Testis (tissue), 2 donors: ENCODE measurements around the gene ATG2A.

ENCODE experiments used
- POLR2A ChIP-seq: fragments of 450-650 bp; IDR thresholded peaks from one replicate; pipeline ENCODE4 v1.6.1; 2017; ENCODE audit warnings: antibody characterized with exemption, mild to moderate bottlenecking, moderate library complexity
- TF ChIP-seq, protein P1 (sequence below), 3 experiments: fragments of 450-650 bp in 2 of 3; fragments of 200-600 bp in 1 of 3; sonication (generic) in 1 of 3; IDR thresholded peaks; one replicate each; pipeline ENCODE4 v1.5.1; 2016 to 2019; ENCODE audit warnings: antibody characterized with exemption in 3 of 3, mild to moderate bottlenecking in 2 of 3, moderate library complexity in 1 of 3

DNA sequence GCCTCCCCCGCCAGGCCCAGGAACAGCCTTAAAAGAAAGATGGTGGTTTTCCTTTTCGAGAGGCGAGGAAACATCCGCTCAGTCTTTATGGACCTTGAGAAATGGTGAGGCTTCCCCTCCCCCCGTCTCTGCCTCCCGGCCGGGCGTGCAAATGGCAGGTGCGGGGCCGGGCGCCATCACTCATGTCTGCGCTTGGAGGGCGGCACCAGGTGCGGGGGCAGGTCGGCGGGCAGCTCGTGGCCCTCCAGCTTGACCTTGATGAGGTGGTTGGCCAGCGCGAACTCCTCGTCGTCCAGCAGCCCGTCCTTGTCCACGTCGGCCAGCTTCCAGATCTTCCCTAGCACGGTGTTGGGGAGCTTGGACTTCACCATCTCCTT lies 62.9 kb downstream of the ATG2A start:
- TF ChIP-seq POLR2A, result no peak
- TF ChIP-seq, protein P1, sequence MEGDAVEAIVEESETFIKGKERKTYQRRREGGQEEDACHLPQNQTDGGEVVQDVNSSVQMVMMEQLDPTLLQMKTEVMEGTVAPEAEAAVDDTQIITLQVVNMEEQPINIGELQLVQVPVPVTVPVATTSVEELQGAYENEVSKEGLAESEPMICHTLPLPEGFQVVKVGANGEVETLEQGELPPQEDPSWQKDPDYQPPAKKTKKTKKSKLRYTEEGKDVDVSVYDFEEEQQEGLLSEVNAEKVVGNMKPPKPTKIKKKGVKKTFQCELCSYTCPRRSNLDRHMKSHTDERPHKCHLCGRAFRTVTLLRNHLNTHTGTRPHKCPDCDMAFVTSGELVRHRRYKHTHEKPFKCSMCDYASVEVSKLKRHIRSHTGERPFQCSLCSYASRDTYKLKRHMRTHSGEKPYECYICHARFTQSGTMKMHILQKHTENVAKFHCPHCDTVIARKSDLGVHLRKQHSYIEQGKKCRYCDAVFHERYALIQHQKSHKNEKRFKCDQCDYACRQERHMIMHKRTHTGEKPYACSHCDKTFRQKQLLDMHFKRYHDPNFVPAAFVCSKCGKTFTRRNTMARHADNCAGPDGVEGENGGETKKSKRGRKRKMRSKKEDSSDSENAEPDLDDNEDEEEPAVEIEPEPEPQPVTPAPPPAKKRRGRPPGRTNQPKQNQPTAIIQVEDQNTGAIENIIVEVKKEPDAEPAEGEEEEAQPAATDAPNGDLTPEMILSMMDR (IDR thresholded peaks at IDR 0.05), result no peak
